Osteocyte (in vitro differentiated cells): ENCODE data around the gene FOXG1. TPM values are rescaled to one million over a fixed set of nuclear protein-coding genes. Genes with fewer than 3 reads are reported as not detected.

Source experiments
- DNase-seq: peaks from one replicate; pipeline ENCODE4 v3.0.0; 2021; ENCODE audit warnings: mixed read lengths; ENCODE audit not compliant: unreplicated experiment; ENCODE audit errors: extremely low spot score
- H3K27ac Mint-ChIP-seq: one replicate; pipeline ENCODE4 v1.8.0; 2021; ENCODE audit warnings: mild to moderate bottlenecking, mixed read lengths; ENCODE audit not compliant: unreplicated experiment
- H3K27me3 Mint-ChIP-seq: one replicate; pipeline ENCODE4 v1.8.0; 2021; ENCODE audit warnings: mixed read lengths; ENCODE audit not compliant: unreplicated experiment
- H3K36me3 Mint-ChIP-seq: one replicate; pipeline ENCODE4 v1.8.0; 2021; ENCODE audit warnings: mixed read lengths; ENCODE audit not compliant: unreplicated experiment
- H3K4me1 Mint-ChIP-seq: one replicate; pipeline ENCODE4 v1.8.0; 2021; ENCODE audit warnings: mixed read lengths; ENCODE audit not compliant: unreplicated experiment
- H3K4me3 Mint-ChIP-seq: one replicate; pipeline ENCODE4 v1.8.0; 2021; ENCODE audit warnings: mild to moderate bottlenecking, moderate library complexity, mixed read lengths; ENCODE audit not compliant: unreplicated experiment
- H3K9me3 Mint-ChIP-seq: one replicate; pipeline ENCODE4 v1.8.0; 2021; ENCODE audit warnings: mixed read lengths; ENCODE audit not compliant: unreplicated experiment
- CTCF ChIP-seq: fragments of 200-600 bp; sonication (generic); IDR thresholded peaks from 2 replicates; pipeline ENCODE4 v1.5.0; 2021; ENCODE audit warnings: antibody characterized with exemption, mild to moderate bottlenecking, moderate library complexity
- long read RNA-seq: library from polyadenylated mRNA; unstranded; transcript quantifications from one replicate; pipeline ENCODE4 v2.0.0, GENCODE V29; 2021
- total RNA-seq: library from RNA; stranded (reverse); gene quantifications from 2 replicates; pipeline ENCODE4 v1.2.1, GENCODE V29; 2021

The FOXG1 gene
- total RNA-seq: not detected in 2 replicates
- long read RNA-seq: 0 reads

DNA sequence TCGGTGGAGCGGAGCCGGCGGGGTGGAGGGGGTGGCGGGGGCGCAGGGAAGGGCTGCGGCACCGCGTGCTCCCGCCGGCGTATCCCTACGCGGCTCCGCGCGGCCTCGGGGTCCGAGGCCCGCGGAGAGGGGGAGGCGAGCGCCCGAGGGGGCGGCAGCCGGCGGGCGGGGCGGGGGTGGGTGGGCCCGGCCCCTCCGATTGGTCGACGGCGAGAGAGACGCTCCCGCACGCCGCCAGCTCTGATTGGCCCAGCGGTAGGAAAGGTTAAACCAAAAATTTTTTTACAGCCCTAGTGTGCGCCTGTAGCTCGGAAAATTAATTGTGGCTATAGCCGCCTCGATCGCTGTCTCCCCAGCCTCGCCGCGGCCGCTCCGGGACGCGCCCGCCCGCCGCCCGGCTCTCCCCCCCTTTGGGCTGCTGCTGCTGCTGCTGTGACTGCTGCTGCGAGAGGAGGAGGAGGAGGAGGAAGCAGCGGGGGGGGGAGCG, at the start of gene FOXG1:
Gene FOXG1, plus strand, starts transcription at position 319 of the 487 bp plus-strand sequence. CDS start 493 bp downstream, outside the sequence.
- Mint-ChIP-seq H3K27ac (peak within 1 kb of the TSS; percentile 45), H3K9me3 (no peaks in the 10 kb centered on the region), H3K36me3 (no peaks in the 10 kb centered on the region), H3K4me1 (peaks cover 12% of the 10 kb centered on the region), H3K27me3 (peaks cover 76% of the 10 kb centered on the region), H3K4me3 (peak within 1 kb of the TSS; percentile 78)
- DNase-seq: no peak
- no peak for TF ChIP-seq CTCF

- no peaks in the 10 kb centered on the region for H3K4me1 Mint-ChIP-seq
- H3K27ac Mint-ChIP-seq: no peak overlapping the region
- no peak overlapping the region for H3K4me3 Mint-ChIP-seq
- TF ChIP-seq CTCF: no peak
- peaks cover 59% of the 10 kb centered on the region for H3K27me3 Mint-ChIP-seq
- no peak for DNase-seq
- H3K9me3 Mint-ChIP-seq: no peaks in the 10 kb centered on the region
- no peaks in the 10 kb centered on the region for H3K36me3 Mint-ChIP-seq
Observed at GRCh38 chr14:28719130-28719529, 47.5 kb upstream of the FOXG1 start.

- Mint-ChIP-seq H3K27me3 (peaks cover 48% of the 10 kb centered on the region), H3K36me3 (no peaks in the 10 kb centered on the region)
- TF ChIP-seq CTCF: no peak
Observed at GRCh38 chr14:28731358-28731757, 35.2 kb upstream of the FOXG1 start.

DNA sequence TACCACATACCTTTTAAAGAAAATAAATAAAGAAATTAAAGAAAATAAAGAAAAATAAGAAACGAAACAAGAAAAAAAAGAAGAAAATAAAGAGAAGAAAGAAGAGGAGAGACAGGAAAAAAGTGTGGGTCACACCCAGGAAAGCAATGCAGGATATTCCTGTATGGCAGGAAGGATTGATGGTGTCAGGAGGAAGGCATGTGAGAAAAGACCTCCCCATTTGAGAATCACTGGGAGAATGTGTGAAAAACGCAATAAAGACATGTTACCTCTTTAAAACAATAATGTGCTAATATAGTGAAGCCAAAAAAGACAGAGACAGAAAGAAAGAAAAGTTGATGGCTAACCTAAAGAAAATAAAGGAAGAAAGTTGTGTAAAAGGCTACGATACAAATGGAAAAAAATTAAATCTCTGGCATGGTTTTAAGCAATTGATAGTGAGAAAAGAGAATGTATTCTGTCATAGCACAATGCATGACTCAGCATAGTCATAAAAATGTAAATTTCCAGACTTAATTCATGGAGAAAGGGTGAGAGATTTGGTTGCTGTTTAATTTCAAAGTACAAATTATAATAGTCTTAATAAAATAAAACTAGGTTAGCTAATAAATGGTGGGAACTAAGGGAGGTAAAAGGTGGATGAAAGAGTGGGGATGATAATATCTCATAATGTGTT, 24.3 kb upstream of the FOXG1 start:
- Mint-ChIP-seq H3K36me3 (no peaks in the 10 kb centered on the region), H3K27ac (no peak overlapping the region), H3K4me1 (peaks cover 3% of the 10 kb centered on the region), H3K27me3 (peaks cover 39% of the 10 kb centered on the region), H3K9me3 (peaks cover 11% of the 10 kb centered on the region), H3K4me3 (no peak overlapping the region)
- DNase-seq: no peak
- no peak for TF ChIP-seq CTCF

More at GRCh38 chr14:28731358-28731757, 35.2 kb upstream of the FOXG1 start:
- H3K4me1 Mint-ChIP-seq: no peaks in the 10 kb centered on the region
- H3K4me3 Mint-ChIP-seq: no peak overlapping the region
- no peak overlapping the region for H3K27ac Mint-ChIP-seq
- H3K9me3 Mint-ChIP-seq: no peaks in the 10 kb centered on the region
- DNase-seq: no peak

GRCh38 chr14:28744126-28744525, 22.5 kb upstream of the FOXG1 start:
- Mint-ChIP-seq H3K9me3 (peaks cover 14% of the 10 kb centered on the region), H3K27ac (no peak overlapping the region), H3K27me3 (peaks cover 34% of the 10 kb centered on the region), H3K4me1 (peaks cover 3% of the 10 kb centered on the region), H3K4me3 (no peak overlapping the region), H3K36me3 (no peaks in the 10 kb centered on the region)
- no peak for TF ChIP-seq CTCF
- DNase-seq: no peak
